ENCODE data around the gene M6PR. TPM values are rescaled to one million over a fixed set of nuclear protein-coding genes. Genes with fewer than 3 reads are reported as not detected.

M6PR gene
- polyA plus RNA-seq, 1 donor (not counting 4 experiments of a cell fraction or from before 2014, with no cell fraction given): 127 TPM

GRCh38 chr12:8987685-8988084 is 38.2 kb upstream of the M6PR start:
- dilution Hi-C loops (cut with MboI; ENCODE audit: extremely low pct_ligation_motif_present, low sequenced_read_pairs): no loop called here
- H3K4me3 ChIP-seq (ENCODE audit: control insufficient read depth in 2 of 3, extremely low read depth in 1 of 3, insufficient read depth in 2 of 3, low read depth in 1 of 3, low read length in 3 of 3): no peak overlapping the region
- no peak overlapping the region for H3K9ac ChIP-seq (ENCODE audit: control insufficient read depth, extremely low read depth, insufficient read depth, low read length)
- H3K4me1 ChIP-seq (ENCODE audit: control insufficient read depth, extremely low read depth, insufficient read depth, low read length): no peaks in the 10 kb centered on the region
- no peaks in the 10 kb centered on the region for H3K36me3 ChIP-seq (ENCODE audit: control insufficient read depth in 2 of 2, extremely low read depth in 1 of 2, insufficient read depth in 2 of 2, low read length in 2 of 2)
- no peaks in the 10 kb centered on the region for H3K9me1 ChIP-seq (ENCODE audit: control insufficient read depth, extremely low read depth, insufficient read depth, low read length)
- H3K27ac ChIP-seq (ENCODE audit: control insufficient read depth, insufficient read depth, low read length): no peak overlapping the region
- FAIRE-seq: no peak
- no peaks in the 10 kb centered on the region for H3K79me2 ChIP-seq (ENCODE audit: control insufficient read depth, insufficient read depth, low read length)
- H3K4me2 ChIP-seq (ENCODE audit: control insufficient read depth, extremely low read depth, insufficient read depth, low read depth, low read length): no peak overlapping the region
- no peaks in the 10 kb centered on the region for H3K27me3 ChIP-seq (ENCODE audit: control insufficient read depth, extremely low read depth, insufficient read depth, low read length)
- no peaks in the 10 kb centered on the region for H4K20me1 ChIP-seq (ENCODE audit: control insufficient read depth, extremely low read depth, insufficient read depth, low read length)
- TF ChIP-seq EZH2 (IDR thresholded peaks at IDR 0.05; ENCODE audit: low read length) (no peak), CTCF (optimal IDR thresholded peaks at IDR 0.05 in 1 of 3, IDR thresholded peaks at IDR 0.05 in 1 of 3, conservative IDR thresholded peaks at IDR 0.05 in 1 of 3; ENCODE audit: extremely low read depth in 1 of 3, insufficient read depth in 2 of 3, low read length in 3 of 3) (no peak)
- H2AFZ ChIP-seq (ENCODE audit: control insufficient read depth, low read length): no peak overlapping the region
- no peaks in the 10 kb centered on the region for H3K9me3 ChIP-seq (ENCODE audit: control insufficient read depth, low read depth, low read length)
- DNase-seq (ENCODE audit: low read depth, low spot score): no peak

- Histone ChIP-seq H3K79me2 (ENCODE audit: control insufficient read depth, insufficient read depth, low read length) (no peaks in the 10 kb centered on the region), H3K4me3 (ENCODE audit: control insufficient read depth in 2 of 3, extremely low read depth in 1 of 3, insufficient read depth in 2 of 3, low read depth in 1 of 3, low read length in 3 of 3) (no peak overlapping the region), H2AFZ (ENCODE audit: control insufficient read depth, low read length) (no peak overlapping the region), H3K9me1 (ENCODE audit: control insufficient read depth, extremely low read depth, insufficient read depth, low read length) (no peaks in the 10 kb centered on the region), H3K36me3 (ENCODE audit: control insufficient read depth in 2 of 2, extremely low read depth in 1 of 2, insufficient read depth in 2 of 2, low read length in 2 of 2) (no peaks in the 10 kb centered on the region), H3K27ac (ENCODE audit: control insufficient read depth, insufficient read depth, low read length) (no peak overlapping the region), H3K27me3 (ENCODE audit: control insufficient read depth, extremely low read depth, insufficient read depth, low read length) (no peaks in the 10 kb centered on the region), H3K4me1 (ENCODE audit: control insufficient read depth, extremely low read depth, insufficient read depth, low read length) (no peaks in the 10 kb centered on the region), H4K20me1 (ENCODE audit: control insufficient read depth, extremely low read depth, insufficient read depth, low read length) (no peaks in the 10 kb centered on the region), H3K9ac (ENCODE audit: control insufficient read depth, extremely low read depth, insufficient read depth, low read length) (no peak overlapping the region), H3K9me3 (ENCODE audit: control insufficient read depth, low read depth, low read length) (no peaks in the 10 kb centered on the region), H3K4me2 (ENCODE audit: control insufficient read depth, extremely low read depth, insufficient read depth, low read depth, low read length) (no peak overlapping the region)
- DNase-seq (ENCODE audit: low read depth, low spot score) (no peak), FAIRE-seq (no peak)
- dilution Hi-C loops (cut with MboI; ENCODE audit: extremely low pct_ligation_motif_present, low sequenced_read_pairs): no loop called here
- TF ChIP-seq CTCF (optimal IDR thresholded peaks at IDR 0.05 in 1 of 3, IDR thresholded peaks at IDR 0.05 in 1 of 3, conservative IDR thresholded peaks at IDR 0.05 in 1 of 3; ENCODE audit: extremely low read depth in 1 of 3, insufficient read depth in 2 of 3, low read length in 3 of 3): no peak
Measured at GRCh38 chr12:8987163-8987562, 37.7 kb upstream of the M6PR start.
